ENCODE measurements around the gene CD247. TPM values are rescaled to one million over a fixed set of nuclear protein-coding genes. Genes with fewer than 3 reads are reported as not detected.

The CD247 gene
- total RNA-seq, 3 donors from 2014 or later = 63.7 to 93.5 (median 73.2) TPM

DNA sequence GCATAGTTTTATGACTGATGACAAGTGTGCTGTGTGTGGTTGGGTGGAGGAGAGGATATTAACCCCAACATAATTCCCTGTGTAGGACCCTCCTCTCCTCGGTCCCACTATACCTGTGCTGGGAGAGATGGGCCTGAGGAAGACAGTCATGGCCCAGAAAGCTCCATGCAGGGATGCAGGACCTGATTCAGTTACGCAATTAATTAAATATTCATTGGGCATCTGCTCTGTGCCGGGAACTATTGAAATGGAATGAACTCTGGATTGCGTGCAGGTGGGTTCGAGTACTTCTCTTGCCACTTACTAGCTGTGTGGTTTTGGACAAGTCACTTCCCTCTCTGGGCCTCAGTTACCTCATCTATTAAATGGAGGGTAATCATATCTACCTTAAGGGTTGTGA is 74.6 kb downstream of the CD247 start:
- Mint-ChIP-seq H3K36me3 (ENCODE audit: insufficient read depth) (peaks cover 12% of the 10 kb centered on the region), H3K4me1 (ENCODE audit: low read depth) (peaks cover 85% of the 10 kb centered on the region), H3K4me3 (no peak overlapping the region), H3K9me3 (no peaks in the 10 kb centered on the region), H3K27me3 (ENCODE audit: low read depth) (no peaks in the 10 kb centered on the region)
- no peak for DNase-seq
- ATAC-seq = no peak

DNA sequence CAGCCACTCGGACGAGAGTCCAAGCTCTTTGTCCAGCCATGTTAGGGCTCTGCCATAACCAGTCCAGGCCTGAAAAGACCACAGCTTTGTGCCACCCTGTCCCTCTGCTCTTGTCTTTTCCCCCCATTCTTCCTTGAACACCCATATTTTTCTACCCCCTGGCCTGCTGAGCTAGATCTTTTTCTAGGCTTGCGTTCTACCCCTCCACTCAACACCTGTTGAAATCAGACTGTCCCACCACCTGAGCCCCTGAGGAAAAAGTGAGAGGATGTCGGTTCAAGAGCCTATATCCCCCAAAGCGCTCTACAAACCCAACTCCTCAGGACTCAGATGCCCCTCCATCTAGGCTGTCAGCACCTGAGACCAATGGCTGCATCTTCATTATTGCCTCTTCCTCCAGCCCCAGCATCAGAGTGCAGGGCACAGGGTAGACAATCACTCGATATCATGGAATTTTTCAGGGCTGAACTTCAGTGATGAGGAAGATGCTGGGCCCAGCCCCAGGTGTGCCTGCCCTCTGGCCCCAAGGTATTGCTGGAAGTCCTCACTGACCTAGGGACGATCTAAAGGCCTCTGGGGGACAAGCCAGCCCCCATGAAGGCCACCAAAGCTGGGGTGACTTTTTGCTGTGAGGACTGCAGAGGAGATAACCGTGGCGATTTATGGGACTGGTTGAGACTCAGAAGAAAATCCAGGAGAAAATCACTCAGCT is 75.3 kb downstream of the CD247 start:
- ATAC-seq = no peak
- no peak for DNase-seq
- Mint-ChIP-seq H3K27me3 (ENCODE audit: low read depth) (no peaks in the 10 kb centered on the region), H3K9me3 (no peaks in the 10 kb centered on the region), H3K4me3 (no peak overlapping the region), H3K4me1 (ENCODE audit: low read depth) (peaks cover 85% of the 10 kb centered on the region), H3K36me3 (ENCODE audit: insufficient read depth) (peaks cover 12% of the 10 kb centered on the region)

DNA sequence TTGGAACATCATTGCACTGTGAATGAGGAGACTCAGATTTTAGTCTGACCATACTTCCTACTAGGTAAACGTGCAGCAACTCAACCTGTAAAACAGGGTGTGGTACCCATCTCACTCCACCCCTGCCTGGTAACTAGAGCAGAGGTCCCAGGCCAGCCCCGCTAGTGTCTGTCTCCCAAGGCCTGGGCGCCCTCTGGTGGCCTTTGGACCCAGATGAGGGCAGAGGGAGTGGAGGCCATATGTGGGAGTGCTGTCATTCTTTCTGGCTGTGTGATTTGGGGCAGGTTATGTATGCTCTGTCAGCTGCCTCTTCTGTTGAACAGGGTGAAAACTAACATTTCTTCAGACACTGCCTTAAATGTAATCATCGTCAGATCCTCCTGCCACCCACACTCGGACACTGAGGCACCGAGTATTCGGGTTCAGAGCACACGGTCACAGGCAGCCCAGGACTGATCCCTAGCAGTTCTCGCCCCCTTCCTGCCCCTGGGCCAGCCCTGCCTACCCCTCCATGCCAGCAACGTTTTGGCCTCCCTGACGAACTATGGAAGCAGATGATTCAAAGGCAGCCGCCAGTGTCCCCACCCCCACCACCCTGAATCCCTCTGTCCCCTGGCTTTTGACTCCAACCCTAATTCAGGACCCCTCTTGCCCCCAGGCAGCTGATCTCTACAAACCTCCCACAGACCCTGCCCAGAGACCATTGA is 76.0 kb downstream of the CD247 start:
- Mint-ChIP-seq H3K27me3 (ENCODE audit: low read depth) (no peaks in the 10 kb centered on the region), H3K4me1 (ENCODE audit: low read depth) (peaks cover 84% of the 10 kb centered on the region), H3K36me3 (ENCODE audit: insufficient read depth) (peaks cover 14% of the 10 kb centered on the region), H3K9me3 (no peaks in the 10 kb centered on the region), H3K4me3 (no peak overlapping the region)
- ATAC-seq (peak; percentile 75 to 77), DNase-seq (peak; percentile 86)

DNA sequence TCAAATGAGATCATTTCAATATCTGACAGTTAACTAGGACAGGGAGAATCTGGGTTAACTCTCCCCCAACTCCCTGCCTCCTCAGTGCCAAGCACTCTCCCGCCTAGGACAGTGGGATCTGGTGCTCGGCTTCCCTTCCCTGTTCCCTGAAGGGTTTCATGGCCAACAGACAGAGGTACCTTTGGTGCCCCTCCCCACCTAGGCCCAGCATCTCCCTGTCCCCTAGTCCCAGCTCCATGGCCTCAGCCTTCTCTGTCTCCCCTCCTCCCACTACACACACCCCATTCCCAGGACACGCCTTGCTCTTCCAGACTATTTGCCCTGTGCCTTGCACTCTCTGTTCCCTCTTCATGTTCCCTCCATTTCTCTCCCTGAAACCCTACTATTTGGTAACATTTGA is 77.1 kb downstream of the CD247 start:
- ATAC-seq (no peak), DNase-seq (no peak)
- Mint-ChIP-seq H3K4me3 (no peak overlapping the region), H3K9me3 (no peaks in the 10 kb centered on the region), H3K4me1 (ENCODE audit: low read depth) (peaks cover 82% of the 10 kb centered on the region), H3K27me3 (ENCODE audit: low read depth) (no peaks in the 10 kb centered on the region), H3K36me3 (ENCODE audit: insufficient read depth) (peaks cover 22% of the 10 kb centered on the region)

DNA sequence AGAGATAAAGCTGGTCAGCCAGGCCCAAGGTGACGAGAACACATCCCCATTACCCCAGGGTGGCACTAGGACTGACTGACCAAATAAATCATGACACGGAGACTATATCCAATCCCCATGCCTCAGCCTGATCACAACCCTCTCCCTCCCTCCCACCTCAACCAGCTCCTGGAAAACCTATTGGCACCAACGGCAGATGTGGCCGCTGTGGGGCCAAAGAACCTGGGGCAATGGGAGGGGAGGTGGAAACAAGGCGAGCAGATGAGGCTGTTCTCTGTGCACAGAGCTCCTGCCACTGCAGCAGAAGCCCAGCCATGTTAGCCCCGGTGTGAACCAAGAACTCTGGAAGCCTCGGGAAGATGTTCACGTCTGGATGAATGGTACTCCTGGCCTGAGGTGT is 77.6 kb downstream of the CD247 start:
- ATAC-seq (no peak), DNase-seq (no peak)
- Mint-ChIP-seq H3K27me3 (ENCODE audit: low read depth) (no peaks in the 10 kb centered on the region), H3K36me3 (ENCODE audit: insufficient read depth) (peaks cover 27% of the 10 kb centered on the region), H3K9me3 (no peaks in the 10 kb centered on the region), H3K4me1 (ENCODE audit: low read depth) (peaks cover 82% of the 10 kb centered on the region), H3K4me3 (no peak overlapping the region)

DNA sequence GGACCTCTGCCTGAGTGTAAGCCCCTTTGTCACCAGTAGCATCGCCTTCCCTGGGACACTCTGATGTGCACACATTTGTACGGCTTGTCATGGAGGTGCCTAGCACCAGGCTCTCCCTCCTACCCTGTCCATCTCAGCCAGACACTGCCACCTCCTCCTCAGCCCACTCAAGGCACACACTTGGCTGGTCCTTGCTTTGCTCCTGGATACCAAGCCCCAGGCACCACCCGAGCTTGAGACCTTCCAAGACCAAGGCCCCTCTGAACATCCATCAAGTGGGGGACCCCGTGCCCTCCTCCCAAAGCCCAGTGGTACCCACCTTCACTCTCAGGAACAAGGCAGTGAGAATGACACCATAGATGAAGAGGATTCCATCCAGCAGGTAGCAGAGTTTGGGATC is 78.0 kb downstream of the CD247 start:
- no peak for ATAC-seq
- no peak for DNase-seq
- H3K4me3 Mint-ChIP-seq = no peak overlapping the region
- H3K27me3 Mint-ChIP-seq (ENCODE audit: low read depth) = no peaks in the 10 kb centered on the region
- peaks cover 82% of the 10 kb centered on the region for H3K4me1 Mint-ChIP-seq (ENCODE audit: low read depth)
- peaks cover 29% of the 10 kb centered on the region for H3K36me3 Mint-ChIP-seq (ENCODE audit: insufficient read depth)
- no peaks in the 10 kb centered on the region for H3K9me3 Mint-ChIP-seq

DNA sequence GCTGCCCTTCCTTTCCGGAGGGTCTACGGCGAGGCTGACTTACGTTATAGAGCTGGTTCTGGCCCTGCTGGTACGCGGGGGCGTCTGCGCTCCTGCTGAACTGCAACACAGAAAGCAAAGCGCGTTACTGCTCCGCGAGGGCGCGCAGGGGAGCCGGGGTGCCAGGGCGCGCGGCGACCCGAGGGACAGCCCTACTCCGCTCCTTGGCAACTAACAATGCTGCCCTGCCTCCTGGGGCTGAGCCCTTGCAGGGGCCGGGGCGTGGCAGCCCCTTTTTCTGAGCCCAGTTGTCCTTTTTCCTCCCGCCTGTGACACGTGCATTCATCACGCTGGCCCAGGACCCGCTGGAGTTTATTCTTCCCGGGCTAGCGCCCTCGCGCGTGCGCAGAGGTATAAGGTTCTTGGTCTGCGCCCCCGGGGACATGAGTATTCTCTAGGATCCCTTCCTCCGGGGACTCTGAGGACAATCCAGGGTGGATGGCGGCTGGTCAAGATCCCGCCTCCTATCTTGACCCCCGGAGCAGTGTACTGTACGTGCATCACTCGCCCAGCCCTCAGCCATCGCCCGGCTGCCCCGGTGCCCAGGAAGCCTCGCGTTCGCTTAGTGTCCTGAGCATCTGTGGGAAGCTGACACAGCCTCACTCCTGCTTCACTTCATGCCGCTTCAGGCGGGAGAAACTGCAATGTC is 78.9 kb downstream of the CD247 start:
- ATAC-seq (peak; percentile 39 to 55), DNase-seq (peak; percentile 38)
- Mint-ChIP-seq H3K9me3 (no peaks in the 10 kb centered on the region), H3K4me3 (peak overlapping the region; percentile 24), H3K4me1 (ENCODE audit: low read depth) (peaks cover 79% of the 10 kb centered on the region), H3K27me3 (ENCODE audit: low read depth) (no peaks in the 10 kb centered on the region), H3K36me3 (ENCODE audit: insufficient read depth) (peaks cover 29% of the 10 kb centered on the region)

DNA sequence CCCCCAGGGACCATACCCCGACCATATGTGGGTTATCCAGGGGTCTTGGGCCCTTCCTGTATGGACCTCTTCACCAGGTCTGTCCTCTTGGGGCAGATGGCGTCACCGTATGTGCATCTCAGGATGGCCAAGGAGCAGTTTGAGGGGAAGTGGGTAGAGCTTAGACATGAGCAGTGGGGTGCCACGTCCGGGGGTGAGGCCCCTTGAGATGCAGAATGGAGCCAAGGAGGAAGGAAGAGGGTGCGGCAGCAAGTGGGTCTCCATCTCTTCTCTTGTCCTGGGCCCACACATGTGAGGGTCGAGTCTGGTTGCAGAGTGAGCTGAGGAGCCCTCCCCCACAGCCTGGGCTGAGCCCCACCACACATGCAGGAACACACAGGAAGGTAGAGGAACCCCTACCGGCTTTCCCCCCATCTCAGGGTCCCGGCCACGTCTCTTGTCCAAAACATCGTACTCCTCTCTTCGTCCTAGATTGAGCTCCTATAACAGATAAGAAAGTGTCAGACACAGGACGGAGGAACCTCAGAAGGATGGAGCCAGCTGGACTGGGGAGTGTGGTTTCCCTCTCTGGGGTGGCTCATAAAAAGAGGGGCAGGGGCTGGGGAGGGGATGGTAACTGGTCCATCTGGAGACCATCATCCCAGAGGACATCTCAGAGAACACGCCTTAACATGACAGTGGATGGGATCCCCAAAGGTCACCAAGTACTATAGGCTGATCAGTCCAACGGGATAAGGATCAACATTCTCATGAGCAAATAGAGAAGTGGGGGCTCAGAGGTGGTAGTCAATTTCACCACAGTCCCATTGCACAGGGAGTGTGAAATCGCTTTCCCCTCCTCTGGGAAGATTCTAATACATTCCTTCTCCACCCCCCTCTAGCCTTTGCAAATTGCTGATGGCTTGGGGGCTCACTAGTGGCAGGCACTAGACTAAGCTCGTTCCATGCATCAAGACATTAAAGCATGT is 79.9 kb downstream of the CD247 start:
- Mint-ChIP-seq H3K9me3 (no peaks in the 10 kb centered on the region), H3K36me3 (ENCODE audit: insufficient read depth) (peaks cover 29% of the 10 kb centered on the region), H3K4me1 (ENCODE audit: low read depth) (peaks cover 75% of the 10 kb centered on the region), H3K27me3 (ENCODE audit: low read depth) (no peaks in the 10 kb centered on the region), H3K4me3 (peak overlapping the region; percentile 29)
- ATAC-seq (no peak), DNase-seq (no peak)

DNA sequence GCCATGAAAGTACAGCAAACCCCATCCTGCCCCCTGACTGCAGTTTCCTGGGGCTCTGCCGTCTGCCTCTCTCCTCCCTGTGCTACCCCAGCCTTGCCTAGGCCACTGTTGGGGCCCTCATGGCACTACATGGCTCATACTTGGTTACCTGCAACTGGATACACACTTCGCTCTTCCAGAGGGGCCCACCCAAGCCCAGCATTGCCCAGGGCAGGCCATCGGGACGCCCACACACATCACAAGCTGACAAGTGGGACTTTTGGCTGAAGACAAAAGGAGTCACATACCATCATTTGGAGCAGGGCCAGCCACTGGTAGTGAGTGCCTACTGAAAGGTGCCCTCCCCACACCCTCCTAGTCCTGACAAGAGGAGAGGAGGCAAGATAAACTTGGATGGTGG is 82.8 kb downstream of the CD247 start:
- ATAC-seq (no peak), DNase-seq (no peak)
- Mint-ChIP-seq H3K4me1 (ENCODE audit: low read depth) (peaks cover 67% of the 10 kb centered on the region), H3K27me3 (ENCODE audit: low read depth) (no peaks in the 10 kb centered on the region), H3K4me3 (no peak overlapping the region), H3K36me3 (ENCODE audit: insufficient read depth) (peaks cover 38% of the 10 kb centered on the region), H3K9me3 (no peaks in the 10 kb centered on the region)

DNA sequence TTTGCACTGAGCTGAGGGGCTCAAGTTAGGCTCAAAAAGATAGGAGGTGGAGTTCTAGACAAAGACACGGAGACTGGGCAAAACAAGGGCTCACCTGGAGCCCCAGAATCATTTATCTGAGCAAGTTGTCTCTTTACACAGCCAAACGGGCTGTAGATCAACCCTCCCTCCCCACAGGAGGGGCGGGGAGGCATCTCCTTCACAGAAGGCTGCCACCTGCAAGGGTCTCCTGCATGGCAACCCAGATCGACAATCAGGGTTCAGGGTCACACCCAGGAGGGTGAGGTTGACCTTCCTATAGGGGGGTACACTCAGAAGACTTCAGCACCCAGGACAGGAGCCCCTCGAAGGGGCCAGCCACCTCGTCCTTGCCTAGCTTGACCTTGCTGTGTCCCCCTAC is 84.0 kb downstream of the CD247 start:
- Mint-ChIP-seq H3K36me3 (ENCODE audit: insufficient read depth) (peaks cover 35% of the 10 kb centered on the region), H3K27me3 (ENCODE audit: low read depth) (no peaks in the 10 kb centered on the region), H3K4me1 (ENCODE audit: low read depth) (peaks cover 69% of the 10 kb centered on the region), H3K4me3 (no peak overlapping the region), H3K9me3 (no peaks in the 10 kb centered on the region)
- ATAC-seq (no peak), DNase-seq (no peak)

DNA sequence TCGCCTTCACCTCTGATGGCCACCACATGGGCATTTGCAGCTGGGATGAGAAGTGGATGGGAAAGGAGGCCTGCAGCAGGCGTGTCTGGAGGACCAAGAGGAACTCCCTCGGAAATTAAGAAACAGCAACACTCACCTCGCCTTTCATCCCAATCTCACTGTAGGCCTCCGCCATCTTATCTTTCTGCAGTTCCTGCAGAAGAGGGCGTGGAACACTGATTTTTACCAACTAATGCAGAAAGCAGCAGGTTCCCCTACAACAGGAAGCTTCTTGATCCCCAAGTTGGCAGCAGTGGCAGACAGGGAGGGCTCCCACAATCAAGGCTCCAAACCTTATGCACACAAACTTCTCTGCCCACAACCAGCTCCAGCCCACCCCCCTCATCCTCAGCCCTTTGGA is 84.4 kb downstream of the CD247 start:
- H3K27me3 Mint-ChIP-seq (ENCODE audit: low read depth) = no peaks in the 10 kb centered on the region
- H3K4me3 Mint-ChIP-seq = no peak overlapping the region
- H3K4me1 Mint-ChIP-seq (ENCODE audit: low read depth) = peaks cover 68% of the 10 kb centered on the region
- ATAC-seq = no peak
- peaks cover 35% of the 10 kb centered on the region for H3K36me3 Mint-ChIP-seq (ENCODE audit: insufficient read depth)
- DNase-seq = no peak
- no peaks in the 10 kb centered on the region for H3K9me3 Mint-ChIP-seq

DNA sequence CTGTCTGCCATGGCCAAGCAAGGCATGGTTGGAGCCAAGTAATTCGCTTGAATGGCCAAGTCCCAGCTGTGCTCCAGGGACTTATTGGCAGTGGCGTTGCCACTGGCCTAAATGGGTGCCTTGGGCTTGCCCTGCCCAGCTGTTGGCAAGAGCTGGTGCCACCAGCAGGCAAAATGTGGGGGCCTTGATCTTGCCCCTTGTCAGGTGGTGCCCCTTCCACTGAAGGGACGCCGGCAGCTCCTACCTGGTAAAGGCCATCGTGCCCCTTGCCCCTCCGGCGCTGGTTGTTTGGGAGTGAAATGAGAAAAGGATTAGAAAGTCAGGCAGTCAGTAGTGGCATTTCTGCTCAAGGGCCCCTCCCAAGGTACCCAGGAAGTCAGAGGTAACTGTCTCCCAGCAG is 85.5 kb downstream of the CD247 start:
- Mint-ChIP-seq H3K4me1 (ENCODE audit: low read depth) (peaks cover 66% of the 10 kb centered on the region), H3K4me3 (no peak overlapping the region), H3K9me3 (no peaks in the 10 kb centered on the region), H3K36me3 (ENCODE audit: insufficient read depth) (peaks cover 35% of the 10 kb centered on the region), H3K27me3 (ENCODE audit: low read depth) (no peaks in the 10 kb centered on the region)
- DNase-seq (no peak), ATAC-seq (no peak)

DNA sequence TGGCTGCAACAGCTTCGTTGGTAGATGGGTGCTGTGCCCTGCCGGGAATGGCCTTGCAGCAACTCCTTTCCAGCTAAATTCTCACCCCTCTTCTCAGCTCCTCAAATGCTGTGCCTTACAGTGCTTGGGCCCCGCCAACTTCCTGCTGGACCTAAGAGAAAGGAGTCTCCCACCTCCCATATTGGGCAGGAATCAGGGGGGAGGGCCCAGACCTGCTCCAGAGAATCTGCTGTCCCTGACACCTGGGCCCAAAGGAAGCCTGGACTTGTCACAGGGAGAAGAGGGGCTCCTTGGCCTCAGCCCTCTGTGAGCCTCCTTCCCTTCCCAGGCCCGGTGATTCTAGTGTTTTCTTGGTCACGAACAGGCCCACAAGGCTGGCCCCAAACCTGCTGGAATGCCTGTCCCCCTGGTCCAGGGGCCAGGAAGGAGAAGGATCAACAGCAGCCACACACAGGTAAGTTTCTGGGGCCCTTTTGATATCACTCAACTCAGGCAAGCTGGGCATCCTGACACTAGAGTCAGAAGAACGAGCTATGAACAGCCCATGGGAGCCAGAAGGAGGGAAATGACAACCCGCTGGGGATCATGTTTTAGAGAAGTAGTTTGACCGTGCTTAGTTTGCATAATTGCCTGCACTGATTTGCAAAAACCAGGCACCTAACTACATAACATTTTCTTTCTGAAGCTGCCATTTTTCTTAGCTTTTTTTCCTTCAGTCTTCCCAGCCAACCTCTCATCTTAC is 86.2 kb downstream of the CD247 start:
- Mint-ChIP-seq H3K9me3 (no peaks in the 10 kb centered on the region), H3K4me1 (ENCODE audit: low read depth) (peaks cover 64% of the 10 kb centered on the region), H3K36me3 (ENCODE audit: insufficient read depth) (peaks cover 30% of the 10 kb centered on the region), H3K27me3 (ENCODE audit: low read depth) (no peaks in the 10 kb centered on the region), H3K4me3 (no peak overlapping the region)
- no peak for DNase-seq
- ATAC-seq = no peak

All from activated T-cell treated with anti-CD3 and anti-CD28 coated beads, Interleukin-2, amount 50 U/mL, for 4 hours (primary cell).